GM19043 (cell line): ENCODE data around the gene C1orf122.

Source experiments
- ATAC-seq: cut with Tn5 transposase; IDR thresholded peaks from one replicate; pipeline ENCODE4 v1.9.1; 2021; ENCODE audit warnings: low read depth; ENCODE audit not compliant: unreplicated experiment

Gene C1orf122

DNA sequence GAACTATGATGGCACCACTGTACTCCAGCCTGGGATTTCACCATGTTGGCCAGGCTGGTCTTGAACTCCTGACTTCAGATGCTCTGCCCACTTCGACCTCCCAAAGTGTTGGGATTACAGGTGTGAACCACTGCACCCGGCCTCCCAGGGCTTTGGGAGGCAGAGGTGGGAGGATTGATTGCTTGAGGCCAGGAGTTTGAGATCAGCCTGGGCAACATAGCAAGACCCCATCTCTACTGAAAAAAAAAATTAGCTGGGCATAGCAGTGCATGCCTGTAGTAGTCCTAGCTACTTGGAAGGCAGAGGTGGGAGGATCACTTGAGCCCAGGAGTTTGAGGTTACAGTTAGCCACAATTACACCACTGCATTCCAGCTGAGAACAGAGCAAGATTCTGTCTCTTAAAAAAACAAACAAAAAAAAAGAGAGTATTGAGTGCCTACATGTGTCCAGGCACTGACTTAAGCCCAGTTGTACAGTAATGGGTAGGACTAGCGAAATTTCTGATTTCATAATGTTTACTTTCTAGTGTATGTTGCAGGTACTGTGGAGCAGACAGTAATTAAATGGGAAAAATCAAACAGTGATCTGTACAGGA is 9.7 kb upstream of the C1orf122 start:
- ATAC-seq = no peak

DNA sequence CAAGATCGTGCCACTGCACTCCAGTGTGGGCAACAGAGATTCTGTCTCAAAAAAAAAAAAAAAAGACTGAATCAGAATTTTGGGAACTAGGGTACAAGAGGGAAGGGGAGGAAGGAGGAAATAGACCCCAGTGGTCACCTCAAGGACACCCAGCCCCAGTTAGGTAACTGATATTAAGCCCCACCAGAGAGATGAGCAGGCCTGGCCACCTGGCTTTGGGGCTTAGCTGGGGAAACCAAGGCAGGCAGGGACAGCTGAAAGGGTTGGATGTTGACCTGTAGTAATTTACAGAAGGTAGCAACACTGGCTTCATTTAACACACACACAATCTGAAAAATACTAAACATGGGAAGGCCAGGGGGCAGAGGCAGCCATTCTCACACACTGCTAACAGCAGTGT is 5.2 kb upstream of the C1orf122 start:
- no peak for ATAC-seq

DNA sequence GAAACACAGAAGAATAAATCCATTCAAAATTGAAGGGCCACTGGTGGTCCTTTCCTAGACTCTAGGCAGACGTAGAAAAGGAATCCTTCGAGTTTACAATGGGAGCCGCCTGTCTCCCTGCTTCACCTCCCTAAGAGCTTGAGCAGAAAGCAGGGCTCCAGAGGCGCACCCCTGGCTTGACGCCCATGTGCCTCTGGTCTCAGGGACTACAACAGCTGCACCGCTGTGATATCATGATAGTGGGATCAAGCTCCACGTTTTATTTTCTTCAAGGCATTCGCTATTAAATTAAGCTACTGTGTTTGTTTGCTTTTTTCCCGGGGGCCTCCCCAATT is 403 bp upstream of the C1orf122 start:
- ATAC-seq = no peak

DNA sequence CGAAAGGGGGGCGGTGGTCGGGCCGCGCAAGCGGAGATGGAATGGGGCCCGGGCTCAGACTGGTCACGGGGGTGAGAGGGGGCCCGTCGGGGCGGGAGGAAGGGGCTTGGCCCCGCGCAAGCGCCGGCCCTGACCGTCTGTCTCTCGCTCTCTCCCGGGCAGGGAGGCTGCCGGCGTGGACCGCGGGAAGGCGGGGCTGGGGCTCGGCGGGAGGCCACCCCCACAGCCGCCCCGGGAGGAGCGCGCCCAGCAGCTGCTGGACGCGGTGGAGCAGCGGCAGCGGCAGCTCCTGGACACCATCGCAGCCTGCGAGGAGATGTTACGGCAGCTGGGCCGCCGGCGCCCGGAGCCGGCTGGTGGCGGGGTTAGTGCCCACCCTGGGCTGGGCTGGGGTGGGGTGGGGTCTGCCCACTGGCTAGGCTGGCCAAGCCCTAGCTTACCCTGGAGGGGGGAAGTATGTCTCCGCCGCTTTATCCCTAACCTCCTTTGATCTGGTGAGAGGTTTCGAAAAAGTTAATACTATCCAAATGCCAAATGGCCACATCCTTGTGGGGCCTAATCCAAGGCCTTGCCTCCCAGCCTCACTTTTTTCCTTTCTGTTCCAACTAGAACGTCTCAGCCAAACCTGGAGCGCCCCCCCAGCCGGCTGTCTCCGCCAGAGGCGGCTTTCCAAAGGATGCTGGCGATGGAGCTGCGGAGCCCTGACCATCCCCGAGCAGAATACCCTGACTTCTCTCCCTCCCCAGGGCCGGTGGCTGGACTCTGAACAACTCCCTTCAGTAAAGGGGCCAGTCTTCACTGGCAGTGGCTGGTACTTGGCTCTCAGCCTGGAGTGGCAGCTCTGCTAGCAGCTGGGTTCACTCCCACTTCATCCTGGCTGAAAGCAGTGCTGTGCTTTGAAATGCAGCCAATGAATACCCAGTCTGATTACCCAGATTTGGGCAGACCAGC is 1.1 kb downstream of the C1orf122 start:
- ATAC-seq = peak; percentile 11

DNA sequence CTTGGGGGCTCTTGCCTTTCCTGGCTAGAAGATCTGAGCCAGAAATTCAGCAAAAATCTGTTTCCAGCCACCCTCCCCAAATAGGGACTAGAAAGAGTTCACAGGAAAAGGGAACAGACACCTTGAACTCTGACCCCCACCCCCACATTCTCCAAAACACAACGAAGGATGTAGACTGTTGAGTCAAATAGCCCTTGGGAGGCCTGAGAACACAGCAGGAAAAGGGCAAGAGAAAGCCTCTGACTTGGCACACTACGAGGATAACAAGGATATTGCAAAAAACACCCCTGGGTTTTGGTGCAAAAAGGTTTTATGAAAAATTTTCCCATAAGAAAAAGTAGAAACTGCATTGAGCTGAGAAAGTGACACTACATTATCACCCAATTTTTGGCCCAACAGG is 2.4 kb downstream of the C1orf122 start:
- no peak for ATAC-seq

DNA sequence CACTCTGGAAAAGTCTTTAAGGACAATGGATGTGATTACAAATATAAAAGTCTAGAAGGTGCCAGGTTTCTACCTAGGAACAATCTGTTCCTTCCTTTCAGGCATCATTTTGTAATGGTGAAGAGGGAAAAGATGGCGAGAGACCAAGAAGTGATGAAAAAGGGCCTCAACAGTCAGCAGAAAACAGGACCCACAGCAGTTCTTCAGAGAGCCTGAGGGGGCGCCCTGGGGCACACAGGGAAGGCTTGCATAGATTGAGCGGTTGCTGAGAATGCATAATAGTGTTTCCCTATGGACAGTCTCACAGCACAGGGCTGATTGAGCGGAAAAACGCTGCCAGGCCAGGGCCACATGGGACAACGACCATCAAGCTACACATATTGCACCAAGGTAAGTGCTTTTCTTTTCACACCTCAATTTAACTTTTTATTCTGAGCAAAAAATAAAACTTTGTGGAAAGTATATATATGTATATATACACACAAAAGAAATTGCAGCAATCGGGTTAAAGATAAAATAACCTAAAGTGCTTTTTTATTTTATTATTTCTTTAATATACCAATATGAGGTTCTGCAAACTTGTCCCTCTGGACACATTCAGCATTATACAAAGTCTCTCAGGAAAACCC is 3.6 kb downstream of the C1orf122 start:
- ATAC-seq = no peak

DNA sequence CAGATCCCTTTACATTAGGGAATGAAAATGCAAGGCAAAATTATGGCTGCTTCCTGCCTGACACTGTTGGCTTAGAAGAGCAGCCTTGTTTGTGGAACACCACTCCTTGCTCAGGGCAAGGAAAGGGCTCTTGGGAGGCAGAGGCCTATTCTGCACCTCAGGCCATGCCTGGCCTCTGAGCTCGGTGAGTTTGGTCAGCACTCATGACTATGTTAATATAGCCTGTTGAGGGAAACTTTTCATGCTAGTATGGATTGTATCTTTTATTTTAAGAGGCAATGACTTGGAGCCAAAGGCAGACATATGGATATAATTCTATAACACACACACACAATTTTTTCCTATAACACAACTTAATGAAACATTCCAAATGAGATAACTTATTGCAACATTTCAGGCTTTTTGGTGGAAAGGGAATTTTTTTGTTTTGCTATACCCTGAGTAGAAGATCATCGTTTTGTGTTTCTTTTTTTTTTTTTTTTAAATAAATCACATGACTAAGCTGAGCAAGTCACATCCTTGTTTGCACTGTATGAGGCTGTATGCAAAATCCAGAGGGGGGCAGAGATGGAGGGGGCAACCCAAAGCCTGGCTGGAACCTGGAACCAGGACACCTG is 6.0 kb downstream of the C1orf122 start:
- ATAC-seq = no peak

DNA sequence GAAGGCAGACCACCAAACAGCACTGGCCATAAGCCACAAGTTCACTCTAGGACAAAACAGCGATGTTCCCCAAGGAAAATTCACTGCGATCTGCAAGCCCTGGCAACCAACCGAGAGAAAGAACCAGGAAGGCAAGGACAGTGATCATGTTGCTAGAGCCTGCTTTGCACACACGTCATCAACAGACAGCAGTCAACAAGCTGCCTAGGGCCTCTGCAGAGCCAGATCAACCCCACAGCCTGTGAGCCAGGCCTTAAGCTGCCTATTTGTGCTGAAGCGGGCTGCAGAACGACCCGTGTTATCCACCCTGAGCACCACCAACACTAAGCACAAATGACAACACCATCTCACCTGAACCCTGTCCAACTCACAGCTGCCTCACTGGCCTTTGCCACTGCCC is 6.7 kb downstream of the C1orf122 start:
- no peak for ATAC-seq

DNA sequence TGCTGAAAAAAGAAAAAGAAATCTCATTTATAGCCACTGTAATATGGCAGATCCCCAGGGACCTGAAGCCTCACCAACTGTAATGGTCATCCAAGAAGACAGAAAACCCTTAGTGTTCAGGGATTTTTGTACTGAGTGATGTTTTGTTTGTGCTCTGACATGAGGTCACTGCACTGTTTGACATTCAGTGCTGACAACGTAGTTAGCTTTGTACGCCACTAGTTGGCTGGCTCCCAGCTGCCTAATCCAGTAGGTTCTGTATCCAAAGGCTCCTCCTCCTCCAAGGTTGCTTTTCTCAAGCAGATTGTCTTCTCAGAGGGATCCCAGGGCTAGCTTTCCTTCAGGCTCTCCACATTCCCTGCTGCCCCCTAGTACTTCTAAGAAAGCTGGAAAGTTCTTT is 9.9 kb downstream of the C1orf122 start:
- ATAC-seq = no peak

DNA sequence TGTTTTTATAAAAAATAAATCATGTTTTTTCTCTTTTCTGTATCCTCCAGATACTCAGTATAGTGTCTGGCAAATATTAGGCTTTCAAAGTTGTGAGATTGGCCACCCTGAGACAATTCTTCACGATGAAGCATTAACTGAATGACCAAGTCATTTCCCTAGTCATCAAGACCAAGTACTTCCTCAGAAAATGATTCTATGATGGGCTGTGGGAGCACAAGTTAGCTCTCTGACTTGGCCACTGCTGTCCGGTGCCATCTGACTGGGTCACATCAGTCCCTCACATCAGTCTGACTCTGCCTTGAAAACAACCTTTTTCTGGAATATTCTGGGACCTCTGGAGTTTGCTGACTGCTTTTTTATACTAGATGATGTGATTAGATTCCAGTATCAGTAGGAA is 13.9 kb downstream of the C1orf122 start:
- no peak for ATAC-seq

DNA sequence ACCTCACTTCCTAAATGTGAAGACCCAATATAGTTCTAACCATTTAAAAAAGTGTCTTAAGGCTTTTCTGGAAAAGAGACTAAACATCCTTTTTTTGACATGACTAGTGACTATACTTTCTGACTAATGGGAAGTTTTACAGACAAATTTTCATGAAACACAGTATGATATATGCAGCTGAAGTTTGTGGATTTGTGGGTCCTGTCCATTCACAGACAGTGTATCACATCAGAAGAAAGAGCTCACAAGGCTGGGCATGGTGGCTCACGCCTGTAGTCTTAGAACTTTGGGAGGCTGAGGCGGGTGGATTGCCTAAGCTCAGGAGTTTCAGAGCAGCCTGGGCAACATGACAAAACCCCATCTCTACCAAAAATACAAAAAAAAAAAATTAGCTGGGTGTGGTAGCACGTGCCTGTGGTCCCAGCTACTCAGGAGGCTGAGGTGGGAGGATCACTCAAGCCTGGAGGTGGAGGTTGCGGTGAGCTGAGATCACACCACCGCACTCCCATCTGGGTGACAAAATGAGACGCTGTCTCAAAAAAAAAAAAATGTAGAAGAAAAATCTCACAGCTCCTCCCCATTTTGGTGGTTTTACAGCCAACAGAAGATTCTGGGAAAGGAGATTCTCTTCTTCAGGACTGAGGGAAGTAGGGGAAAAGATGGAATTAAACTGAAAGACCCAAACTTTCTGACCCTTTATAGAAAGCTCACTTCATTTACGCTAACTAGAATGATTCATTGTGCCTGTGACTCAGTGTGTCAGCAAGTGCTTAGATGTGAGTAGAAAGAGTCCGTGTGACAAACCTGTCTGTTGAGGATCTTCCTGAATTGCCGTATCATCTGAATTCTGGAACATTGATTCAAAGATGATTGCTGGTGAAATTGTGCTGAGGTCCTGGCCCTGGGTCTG is 15.6 kb downstream of the C1orf122 start:
- ATAC-seq = no peak

DNA sequence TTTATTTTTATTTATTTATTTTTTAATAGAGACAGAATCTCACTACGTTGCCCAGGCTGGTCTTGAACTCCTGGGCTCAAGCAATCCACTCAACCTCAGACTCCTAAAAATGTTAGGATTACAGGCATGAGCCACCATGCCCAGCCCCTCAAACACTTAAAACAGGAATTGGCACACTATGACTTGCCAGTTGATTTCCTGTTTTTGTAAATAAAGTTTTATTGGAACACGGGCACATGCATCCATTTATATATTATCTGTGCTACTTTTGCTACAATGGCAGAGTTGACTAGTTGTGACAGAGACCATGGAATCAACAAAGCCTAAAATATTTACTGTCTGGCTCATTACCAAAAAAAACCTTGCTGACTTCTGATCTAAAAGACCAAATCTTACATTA is 16.4 kb downstream of the C1orf122 start:
- no peak for ATAC-seq

DNA sequence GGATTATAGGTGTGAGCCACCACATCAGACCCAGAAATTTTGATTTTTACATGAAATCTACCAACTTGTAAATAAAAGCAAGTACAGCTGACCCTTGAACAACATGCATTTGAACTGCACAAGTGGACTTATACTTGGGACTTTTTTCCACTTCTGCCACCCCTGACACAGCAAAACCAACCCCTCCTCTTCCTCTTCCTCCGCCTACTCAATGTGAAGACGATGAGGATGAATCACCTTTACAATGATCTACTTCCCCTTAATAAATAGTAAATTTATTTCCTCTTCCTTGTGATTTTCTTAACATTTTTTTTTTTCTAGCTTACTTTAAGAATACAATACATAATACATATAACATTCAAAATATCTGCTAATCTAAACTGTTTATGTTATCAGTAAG is 17.9 kb downstream of the C1orf122 start:
- no peak for ATAC-seq

DNA sequence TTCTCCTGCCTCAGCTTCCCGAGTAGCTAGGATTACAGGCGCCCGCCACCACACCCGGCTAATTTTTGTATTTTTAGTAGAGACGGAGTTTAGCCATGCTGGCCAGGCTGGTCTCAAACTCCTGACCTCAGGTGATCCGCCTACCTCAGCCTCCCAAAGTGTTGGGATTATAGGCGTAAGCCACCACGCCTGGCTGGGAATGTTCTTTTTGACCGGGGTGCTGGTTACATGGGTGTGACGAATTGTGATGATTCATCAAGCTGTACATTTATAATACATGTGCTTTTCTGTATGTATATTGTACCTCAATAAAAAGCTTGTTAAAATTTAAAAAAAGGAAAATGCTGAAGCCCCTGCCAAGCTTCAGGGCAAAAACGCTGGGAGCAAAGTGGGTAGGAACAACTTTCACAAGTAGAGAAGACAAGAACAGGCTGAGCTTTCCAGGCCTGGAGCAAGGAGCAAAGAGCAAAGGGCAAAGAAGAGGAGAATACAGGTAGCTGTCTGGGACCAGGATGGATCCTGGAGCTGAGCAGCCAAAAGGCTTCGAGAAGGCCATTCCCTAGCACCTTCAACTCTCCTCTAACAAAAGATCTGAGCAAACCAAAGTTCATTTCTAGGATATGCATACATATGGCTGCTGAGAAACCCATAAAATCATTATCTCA is 21.0 kb downstream of the C1orf122 start:
- no peak for ATAC-seq

DNA sequence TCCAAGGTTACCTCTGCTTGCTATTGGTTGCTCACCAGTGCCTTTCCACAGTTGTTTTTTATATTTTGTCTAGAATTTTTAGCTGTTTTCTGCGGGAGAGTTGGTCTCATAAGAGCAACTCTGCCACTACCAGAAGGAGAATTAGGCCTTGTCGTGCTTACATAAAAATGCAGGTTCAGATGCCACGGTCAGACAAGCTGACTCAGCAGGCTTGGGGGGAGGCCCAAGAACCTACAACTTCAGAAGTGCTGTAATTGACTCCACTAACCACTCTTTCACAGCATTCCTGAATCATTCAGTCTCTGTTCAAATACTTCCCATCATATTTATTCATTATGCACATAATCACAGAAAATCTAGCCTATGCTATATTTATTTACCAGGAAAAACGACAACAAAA is 23.5 kb downstream of the C1orf122 start:
- ATAC-seq = no peak

DNA sequence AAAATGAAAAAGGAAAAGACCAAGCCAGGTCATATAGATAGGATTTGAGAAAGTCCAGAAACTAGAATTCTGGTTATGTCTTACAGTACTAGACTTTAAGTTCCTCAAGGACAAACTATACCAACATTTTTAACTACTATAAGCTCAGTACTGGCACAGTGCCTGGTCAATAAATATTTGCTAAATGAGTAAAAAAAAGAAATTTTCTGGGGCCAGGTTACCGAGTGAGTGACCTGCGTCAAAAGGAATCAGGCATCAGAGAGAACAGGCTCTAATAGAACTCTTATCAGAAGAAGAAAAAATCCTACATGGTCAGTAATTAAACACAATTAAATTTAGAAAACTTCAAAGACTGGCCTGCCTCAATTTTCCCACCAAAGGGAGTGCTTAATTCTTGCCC is 24.2 kb downstream of the C1orf122 start:
- ATAC-seq = no peak

DNA sequence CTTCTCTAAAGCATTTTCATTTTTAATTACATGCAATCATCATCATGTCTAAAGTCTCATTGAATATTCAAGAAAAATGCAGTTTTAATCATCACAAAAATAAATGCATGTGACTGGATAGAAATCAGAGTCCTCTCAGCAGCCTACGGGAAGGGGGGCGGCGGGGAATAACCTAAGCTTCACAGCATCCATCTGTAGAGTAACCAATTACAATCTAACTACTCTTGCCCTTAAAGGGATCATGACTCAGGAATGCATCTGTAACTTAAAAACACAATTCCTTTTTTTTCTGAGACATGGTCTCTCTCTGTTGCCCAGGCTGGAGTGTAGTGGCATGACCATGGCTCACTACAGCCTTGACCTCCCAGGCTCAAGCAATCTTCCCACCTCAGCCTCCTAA is 29.2 kb downstream of the C1orf122 start:
- no peak for ATAC-seq

DNA sequence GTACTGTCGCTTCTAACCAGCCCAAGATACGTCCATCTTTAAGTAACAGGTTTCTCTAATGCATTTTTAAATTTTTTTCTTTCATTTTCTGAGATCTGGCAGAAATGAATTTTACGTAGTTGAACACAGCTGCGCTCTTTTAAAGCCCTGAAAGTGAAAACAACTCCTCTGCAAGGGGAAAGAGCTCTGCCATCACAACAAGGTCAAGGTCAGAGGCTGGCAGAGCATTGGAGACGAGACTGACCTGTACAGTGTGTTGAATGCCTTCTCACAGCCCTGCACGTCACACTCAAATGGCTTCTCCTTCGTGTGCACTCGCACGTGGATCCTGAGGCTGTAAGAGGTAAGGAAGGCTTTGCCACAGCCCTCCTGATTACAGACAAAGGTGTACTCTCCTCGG is 32.1 kb downstream of the C1orf122 start:
- no peak for ATAC-seq

DNA sequence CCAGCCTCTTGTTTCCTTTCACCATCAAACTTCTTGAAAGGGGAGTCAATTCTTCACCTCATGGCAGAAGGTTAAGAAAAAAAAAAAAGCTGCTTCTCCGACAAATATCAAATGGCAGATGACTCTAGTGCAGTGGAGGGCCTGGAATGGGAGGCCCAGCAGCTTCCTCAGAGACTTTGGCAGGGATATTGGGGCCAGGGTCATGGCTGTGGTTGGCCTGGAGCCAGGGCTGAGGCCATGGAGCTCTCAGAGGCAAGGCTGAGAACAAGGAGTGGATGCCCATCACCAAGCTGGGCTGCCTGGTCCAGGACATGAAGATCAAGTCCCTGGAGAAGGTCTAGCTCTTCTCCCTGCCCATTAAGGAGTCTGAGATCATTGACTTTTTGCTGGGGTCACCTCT is 33.1 kb downstream of the C1orf122 start:
- ATAC-seq = no peak

DNA sequence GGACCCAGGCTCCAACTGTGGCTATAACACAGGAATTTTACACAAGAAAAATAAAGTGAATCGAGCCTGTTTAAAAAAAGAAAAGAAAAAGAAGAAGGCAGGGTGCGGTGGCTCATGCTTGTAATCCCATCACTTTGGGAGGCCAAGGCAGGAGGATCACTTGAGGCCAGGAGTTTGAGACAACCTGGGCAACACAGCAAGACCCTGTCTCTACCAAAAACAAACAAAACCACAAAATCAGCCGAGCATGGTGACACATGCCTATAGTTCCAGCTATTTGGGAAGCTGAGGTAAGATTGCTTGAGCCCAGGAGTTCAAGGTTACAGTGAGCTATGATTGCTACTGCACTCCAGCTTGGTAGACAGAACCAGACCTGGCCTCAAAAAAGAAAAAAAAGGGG is 34.1 kb downstream of the C1orf122 start:
- ATAC-seq = no peak
